GM19238 (cell line): Measurements from ENCODE around the gene RASGEF1C.
A peak's percentile ranks its signal among the peaks of the same experiment; 100 is the strongest.
"Not testable (repeated sequence)": the region's sequence is repeated elsewhere in the genome, so short reads cannot be mapped to it uniquely, and the experiment has no call there.

Experiments
- DNase-seq: peaks from one replicate; pipeline ENCODE4 v3.0.0; 2011; ENCODE audit warnings: low spot score; ENCODE audit not compliant: insufficient read length

The RASGEF1C gene

DNA sequence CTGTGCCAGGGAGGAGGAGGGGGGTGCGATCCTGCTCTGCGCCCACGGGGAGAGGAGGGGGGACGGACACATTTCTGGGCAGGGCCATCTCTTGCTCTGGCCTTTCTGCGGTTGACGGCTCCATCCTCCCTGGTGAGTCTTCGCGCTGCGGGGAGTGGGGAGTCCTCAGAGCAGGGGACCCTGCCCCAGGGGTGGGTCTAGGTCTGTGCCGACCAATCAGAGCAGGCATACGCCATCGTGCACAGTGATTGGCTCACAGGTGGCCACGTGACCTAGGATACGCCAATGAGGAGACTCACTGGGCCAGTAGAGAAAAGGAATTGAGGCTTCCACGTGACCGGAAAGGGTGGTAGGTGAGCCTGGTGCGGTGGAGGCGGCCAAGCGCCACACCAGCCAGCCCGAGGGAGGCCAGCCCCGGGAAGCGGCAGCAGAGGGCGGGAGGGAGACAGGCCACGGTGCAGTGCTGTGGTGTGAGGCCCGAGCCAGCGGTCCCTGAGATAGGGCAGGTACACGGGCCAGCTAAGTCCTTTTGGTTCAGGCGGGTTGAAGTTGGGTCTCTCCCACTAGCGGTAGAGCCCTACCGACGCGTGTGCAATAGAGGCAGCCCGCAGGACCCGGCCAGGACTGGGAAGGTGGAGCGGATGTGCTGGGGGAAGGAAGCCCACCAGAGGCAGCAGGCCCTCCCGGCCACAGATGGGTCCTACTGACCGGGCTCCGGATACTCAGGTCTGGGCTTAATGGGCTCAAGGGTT lies 72.2 kb downstream of the RASGEF1C start:
- no peak for DNase-seq

DNA sequence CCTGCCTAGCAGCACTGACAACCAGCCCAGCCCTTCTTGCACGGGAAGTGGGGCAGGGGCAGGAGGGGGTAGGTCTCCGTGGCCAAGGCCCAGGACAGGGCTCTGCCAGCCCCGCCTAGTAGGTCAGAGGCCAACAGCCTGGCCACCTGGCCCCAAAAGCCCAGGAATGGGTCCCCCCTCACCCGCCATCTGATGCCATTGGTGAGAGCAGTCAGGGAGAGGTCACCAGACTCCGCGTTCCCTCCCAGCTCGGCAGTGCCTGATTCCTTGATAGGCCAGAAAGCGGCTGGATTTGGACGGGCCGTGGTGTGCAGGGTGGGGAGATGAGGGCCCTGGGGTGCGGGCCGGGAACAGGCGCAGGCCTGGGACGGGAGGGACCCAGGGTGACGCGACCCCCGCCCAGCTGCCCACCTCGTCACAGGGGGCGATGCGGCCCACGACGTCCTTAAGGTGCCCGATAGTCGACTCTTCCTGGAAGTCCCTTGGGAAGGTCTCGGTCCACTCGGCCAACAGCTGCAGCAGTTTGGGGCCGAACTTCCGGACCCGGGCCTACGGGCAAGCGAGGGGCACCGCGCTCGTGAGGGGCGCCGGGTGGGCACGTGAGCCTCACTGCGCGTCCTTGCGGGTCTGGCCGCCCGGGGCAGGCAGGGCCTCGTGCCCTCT lies 72.9 kb downstream of the RASGEF1C start:
- DNase-seq, result no peak

DNA sequence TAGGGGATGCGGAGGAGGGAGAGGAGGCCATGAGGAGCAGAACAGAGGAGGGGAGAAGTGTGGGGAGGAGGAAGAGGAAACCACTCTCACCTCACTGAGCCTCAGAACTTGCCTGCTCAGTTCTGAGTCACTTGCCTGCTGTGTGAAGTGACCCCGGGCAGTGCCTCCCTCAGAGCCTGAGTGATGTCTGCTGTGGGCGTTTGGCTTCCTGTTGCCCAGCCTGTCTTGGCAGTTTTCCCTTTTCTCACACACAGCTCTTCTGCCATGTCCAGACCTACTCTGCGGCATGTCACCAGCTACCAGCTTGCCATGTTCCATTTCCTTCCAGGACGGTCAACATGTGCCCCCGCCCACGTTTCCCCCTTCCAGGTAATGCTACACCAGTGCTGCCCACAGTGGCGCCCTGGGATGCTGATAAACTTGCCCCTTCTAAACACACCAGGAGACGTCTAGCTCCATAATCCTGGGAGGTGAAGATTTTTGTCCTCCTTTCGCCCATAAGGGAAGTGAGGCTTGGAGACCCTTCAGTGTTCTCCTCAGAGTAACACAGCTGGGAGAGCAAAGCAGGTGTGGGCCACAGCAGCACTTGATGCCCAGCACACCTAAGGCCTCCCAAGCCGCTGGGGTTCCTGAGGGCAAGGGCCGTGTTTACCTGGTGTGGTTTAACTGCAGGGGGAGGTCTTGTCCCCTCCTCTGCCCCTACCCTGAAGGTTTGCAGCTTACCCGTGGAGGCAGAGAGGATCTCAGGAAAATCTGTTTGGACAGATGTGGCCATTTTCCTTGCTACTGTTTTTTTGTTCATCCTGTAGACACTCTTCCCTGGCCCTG lies 73.7 kb downstream of the RASGEF1C start:
- no peak for DNase-seq

DNA sequence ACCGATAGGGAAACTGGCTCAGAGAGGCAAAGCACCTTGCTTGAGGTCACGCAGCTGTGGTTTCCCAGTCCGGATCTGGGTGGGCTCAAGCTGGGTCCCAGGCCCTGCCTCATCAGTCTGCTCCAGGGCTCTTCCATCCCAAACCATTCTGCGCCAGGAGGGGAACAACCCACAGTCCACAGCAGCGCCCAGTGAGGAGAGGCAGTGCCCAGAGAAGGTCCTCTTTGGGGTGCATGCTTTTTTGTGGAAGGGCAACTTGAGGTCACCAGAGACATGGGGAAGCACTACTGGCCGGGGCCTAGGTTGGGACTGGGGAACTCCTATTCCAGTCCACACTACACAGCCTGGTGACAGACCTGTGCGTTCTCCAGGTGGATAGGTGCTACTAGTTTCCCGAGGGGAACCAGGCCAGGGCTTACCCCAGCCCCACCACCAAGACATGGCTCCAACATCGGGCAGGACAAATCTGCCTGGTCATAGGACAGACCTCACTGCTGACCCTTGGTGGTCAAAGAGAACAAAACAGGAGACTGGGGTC lies 75.0 kb downstream of the RASGEF1C start:
- DNase-seq, result no peak

DNA sequence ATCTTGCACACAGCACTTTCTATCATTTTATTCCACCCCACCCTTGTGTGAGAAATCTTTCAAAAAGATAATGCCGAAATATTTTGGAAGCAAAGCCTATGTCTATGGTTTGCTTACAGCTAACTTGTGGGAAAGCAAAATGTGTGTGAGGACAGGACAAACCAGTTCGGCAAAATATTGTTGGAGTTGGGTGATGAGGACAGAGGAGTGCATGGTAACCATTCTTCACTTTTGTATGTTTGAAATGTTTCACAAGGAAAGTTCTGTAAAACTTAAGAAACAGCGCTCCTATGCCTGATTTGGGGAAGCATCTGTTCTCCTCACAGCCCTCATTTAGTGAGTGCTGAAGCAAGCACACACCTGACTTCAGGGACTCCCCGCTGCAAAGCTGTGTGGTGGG lies 75.5 kb downstream of the RASGEF1C start:
- no peak for DNase-seq

DNA sequence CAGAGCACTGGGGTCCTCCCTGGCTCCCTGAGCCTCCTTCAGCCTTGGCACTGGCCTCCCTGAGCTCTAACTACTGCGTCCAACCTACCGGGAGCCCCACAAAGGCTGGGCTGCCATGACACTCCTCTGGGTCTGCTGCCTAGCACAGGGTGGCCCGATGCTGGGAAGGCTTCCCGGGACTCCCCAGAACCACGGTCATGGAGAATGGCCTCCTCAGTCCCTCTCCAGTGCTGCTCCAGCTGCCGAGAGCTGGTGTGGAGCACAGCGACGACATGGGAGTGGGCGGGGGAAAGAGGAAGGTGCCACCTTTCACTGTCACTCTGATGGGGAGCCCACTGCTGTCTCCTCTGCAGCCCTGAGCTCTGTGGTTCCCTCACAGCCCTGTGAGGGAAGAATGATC lies 76.0 kb downstream of the RASGEF1C start:
- no peak for DNase-seq

DNA sequence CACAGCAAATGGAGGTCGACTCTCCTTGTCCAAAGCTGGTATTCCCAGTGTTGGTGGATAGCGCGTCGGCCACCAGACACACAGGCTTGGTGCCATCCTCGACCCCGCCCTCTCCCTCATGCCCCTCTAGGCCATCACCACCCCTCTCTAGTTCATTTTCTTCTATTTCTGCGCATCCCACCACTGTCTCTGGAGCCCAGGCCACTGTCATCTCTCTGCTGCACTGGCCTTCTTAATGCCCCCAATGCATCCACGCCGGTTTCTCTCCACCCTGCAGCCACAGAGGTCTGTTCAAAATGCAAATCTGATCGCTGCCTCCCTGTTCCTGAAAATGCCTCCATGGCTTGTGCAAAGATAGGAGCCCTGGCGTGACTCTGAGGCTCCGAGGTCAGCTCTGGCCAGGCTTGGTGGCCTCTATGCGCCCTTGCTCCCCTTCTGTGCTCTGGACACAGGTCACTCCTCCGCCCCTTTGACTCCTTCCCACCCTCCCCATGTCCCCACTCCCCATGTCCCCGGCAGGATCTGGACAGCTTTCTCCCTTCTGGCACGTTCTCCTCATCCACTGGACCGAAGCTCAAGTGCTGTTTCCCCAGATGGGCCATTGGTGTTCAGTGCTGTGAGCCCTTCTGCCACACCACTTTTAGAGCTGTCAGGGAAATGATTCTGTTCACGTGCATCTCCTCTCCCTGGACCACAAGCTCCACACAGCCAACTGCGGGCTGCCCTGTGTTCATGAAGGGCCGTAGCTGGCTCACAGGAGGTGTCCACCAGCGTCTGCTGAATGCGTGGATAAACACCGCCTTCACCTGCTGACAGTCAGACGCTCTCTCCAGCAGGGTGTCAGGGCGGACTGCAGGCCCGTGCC lies 77.9 kb downstream of the RASGEF1C start:
- no peak for DNase-seq

DNA sequence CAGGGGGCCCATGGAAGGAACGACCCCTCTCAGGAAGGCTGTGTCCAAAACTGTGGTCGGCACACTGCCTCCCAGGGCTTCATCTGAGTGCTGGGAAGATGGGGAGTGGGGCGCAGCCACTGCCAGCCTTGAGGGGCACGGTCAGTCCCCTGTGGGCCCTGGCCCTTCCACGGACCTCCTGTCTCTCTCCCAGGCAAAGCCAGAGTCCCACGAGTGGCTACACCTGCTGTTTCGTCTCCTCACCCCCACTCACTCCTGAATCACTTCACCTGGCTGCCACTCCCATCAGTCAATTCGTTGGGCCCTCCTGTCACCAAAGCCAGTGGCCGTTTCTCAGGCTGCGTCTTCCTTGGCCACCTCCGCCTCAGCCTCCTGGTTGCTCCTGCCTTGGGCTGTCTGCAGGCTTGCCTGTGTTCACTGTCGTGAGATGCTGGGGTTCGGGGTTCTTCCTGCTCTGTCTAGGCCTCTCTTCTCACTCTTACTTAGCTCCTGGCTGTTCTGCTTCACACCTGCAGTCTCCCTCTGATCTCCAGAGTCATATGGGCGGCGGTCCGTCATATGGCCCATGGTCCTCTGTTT lies 78.6 kb downstream of the RASGEF1C start:
- DNase-seq, result no peak

DNA sequence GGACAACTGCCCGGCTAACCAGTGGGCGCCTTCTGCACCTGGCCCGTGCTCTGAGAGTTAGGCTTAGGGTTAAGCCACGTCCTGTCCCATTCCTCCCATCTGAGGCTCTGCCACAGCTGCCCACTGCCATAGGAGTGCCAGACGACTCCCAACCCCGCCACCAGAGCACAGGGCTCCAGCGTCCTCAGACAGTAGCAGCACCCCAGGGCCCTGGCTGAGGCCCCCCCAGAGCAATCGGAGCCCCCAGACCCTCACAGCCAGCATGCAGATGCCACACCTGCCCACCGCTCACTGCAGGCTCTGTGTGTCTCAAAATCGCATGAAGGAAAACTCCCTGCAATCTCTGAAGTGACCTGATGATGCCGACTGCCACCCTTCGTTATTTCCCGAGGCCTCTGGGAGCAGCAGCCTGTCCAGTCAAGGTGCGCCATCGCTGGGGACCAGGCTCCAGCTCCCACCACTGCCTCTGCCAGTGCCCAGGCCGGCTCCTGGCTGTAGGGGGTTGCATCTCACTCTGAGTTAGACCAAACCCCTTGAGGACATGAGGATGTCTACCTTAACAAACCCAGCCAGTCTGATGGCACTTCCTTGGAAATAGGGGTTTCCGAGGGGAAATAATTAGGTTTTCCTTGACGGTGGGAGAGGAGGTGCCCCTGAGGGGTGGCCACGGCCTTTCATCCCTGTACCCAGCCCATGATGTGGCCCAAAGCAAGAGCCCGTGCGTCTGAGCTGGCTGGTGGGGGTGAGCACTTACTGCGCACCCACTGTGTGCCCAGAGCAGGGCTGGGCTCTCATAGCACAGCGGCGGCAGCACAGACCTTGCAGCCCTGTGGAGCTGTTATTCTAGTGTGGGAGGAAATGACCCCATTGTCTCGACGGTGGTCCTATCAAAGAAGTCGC lies 79.5 kb downstream of the RASGEF1C start:
- no peak for DNase-seq

DNA sequence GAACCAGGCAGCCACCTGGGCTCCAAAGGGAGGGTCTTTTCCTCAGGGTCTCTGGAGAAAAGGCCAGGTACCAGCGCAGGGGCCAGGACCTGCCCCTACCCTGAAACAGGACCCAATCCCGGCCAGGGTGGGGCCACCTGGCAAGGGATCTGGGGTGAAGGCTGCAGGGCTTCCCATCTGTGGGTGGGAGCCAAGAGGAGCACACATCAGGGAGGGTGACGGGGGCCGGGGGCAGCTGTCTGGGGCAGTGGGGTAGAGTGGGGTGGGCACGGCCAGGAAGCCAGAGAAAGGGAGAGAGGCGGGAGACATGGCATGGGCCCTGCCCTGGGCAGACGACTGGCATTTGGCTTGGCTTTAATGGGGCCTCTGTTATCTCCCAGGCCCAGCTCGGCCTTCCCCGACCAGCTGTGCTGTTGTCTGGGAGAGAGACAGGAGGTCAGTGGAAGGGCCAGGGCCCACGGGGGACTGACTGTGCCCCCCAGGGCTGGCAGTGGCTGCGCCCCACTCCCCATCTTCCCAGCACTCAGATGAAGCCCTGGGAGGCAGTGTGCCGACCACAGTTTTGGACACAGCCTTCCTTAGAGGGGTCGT lies 80.2 kb downstream of the RASGEF1C start:
- no peak for DNase-seq

DNA sequence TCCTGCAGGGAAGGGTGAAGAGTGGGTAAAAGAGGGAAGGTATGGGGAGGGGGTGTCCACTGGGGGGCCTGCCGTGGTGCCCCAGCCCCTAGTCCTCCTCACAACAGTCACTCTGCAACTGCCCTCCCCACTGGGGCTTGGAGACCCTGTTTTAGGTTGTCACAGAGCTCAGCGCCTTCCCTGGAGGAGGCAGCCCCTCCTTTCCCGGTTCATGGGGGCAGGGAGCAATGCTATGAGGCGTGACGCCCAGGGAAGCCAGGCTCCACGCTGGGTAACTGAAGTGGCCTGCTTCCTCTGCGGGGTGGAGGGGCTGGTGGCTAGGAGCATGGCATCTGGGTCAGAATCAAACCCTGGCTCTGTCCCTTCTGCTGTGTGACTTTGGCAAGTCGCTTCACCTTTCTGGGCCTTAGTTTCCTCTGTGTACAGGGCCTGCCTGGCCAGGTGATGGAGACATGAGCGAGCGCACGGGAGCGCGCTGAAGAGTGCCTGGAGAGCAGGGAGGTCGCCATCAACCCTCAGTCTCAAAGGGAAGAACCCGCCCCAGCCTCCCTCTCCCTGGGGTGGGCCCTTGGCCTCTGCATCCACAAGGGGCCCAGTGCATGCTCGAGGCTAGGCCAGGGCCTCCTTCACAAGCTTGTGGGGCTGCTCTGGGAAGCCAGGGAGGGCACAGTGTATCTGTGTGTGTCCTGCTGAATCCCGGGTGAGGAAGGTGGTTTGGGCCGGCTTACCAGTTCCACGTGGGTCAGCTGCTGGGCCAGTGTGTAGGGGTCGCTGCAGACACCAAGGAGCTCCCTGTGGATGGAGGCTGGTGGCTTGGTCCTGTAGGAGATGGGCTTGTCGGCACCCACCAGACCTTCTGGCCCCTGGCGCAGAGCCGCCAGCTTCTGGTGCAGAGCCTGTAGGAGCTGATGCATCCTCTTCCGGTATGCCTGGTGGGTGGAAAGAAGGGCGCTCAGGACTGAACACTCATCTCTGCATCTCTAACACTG lies 81.0 kb downstream of the RASGEF1C start:
- DNase-seq, result no peak

DNA sequence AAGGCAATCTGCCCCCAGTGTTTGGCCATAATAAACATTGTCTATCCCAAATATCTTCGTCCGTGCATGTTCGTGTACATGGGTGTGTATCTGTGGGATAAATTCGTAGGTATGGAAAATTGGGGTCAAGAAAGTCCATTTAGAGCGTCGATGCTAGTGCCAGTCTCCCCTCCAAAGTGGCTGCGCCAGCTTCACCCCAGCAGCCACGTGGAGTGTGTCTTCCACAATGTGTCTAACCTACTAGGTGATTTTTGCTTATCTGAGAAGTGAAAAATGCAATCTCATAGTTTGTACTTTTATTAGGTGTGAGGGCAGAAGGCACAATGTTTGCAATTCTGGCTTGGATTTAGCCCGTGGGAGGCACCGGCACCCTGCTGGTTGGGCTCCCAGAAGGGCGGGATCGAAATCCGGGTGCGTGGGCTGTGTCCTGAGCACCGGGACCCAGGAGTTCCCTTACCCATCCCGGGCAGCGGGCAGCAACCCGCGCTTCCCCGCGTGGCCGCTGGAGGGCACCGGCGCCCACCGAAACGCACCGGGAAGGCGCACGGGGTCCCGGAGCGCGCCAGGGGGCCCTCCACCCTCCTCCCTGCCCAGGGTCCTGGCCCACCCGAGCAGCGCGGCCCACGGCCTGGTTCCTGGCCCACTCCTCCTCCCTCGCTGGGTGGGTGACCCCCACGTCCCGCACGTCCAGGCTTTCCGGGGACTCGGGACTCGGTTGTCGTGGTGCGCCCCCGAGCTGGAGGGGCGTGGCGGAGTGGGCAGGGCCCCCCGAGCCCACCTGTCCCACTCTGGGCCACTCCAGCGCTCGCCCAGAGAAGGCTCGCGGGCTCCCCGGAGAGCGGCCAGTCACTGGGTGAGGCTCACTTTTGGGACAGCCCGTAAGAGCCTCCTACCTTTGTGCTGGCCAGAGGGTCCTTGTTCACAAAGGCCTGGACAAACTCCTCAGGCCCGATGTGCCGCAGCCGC lies 82.0 kb downstream of the RASGEF1C start:
- DNase-seq, result peak; percentile 39

DNA sequence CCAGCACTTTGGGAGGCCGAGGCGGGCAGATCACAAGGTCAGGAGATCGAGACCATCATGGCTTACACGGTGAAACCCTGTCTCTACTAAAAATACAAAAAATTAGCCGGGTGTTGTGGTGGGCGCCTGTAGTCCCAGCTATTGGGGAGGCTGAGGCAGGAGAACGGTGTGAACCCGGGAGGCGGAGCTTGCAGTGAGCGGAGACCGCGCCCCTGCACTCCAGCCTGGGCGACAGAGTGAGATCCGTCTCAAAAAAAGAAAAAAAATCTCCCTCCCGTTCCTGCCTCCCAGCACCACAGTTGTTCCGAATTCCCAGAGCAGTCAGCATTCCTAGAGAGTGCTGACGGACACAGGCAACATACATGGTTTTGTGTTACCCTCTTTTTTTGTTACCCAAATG lies 82.9 kb downstream of the RASGEF1C start:
- DNase-seq, result not testable (repeated sequence)

DNA sequence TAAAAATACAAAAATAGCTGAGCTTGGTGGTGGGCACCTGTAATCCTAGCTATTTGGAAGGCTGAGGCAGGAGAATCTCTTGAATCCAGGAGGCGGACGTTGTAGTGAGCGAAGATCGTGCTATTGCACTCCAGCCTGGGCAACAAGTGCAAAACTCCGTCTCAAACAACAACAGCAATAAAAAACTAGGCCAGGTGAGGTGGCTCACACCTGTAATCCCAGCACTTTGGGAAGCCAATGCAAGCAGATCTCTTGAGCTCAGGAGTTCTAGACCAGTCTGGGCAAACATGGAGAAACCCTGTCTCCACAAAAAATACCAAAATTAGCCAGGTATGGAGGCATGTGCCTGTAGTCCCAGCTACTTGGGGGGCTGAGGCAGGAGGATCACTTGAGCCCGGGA lies 84.3 kb downstream of the RASGEF1C start:
- not testable (repeated sequence) for DNase-seq

DNA sequence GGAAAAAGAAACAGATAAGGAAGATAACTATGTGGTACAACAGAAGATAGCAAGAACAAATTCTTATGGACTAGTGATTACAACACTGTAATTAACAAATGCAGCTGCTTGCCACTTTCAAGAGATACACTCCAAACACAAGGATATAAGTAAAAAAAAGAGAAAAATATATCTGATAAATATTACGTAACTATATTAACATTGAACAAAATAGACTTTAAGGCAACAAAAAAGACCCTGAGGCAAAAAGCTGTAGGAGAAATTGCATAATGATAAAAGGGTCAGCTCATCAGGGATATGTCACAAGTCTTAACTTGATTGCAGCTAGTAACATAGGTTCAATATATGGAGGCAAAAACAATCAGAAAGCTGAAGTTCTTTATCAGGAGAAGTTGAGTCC lies 86.1 kb downstream of the RASGEF1C start:
- DNase-seq, result no peak

DNA sequence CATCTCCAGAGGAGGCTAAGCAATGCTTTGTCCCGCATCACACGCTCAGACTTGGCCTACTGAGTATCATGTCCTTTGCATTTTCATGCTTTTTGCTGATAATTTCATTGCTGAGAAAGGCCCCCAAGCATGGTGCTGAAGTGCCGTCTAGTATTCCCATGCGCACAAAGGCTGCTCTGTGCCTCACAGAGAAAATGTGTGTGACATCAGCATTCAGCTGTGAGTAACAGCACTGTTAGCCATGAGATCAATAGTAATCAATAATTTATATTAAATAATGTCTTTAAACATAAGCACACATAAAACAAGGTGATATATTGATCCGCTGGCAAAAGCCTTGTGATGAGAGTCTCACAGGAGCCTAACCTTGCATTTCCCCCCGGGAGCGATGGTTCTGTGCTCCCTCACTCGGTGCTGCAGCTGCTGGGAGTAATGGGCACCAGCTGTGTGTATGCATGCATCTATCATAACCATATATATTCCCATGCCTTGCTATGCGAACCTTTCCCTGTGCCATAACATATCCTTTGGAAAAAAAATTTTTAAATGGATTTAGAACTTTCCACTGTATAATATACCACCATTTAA lies 87.1 kb downstream of the RASGEF1C start:
- no peak for DNase-seq
